ENCODE data around the gene MYO18A.
A peak's percentile ranks its signal among the peaks of the same experiment; 100 is the strongest.

MYO18A gene

DNA sequence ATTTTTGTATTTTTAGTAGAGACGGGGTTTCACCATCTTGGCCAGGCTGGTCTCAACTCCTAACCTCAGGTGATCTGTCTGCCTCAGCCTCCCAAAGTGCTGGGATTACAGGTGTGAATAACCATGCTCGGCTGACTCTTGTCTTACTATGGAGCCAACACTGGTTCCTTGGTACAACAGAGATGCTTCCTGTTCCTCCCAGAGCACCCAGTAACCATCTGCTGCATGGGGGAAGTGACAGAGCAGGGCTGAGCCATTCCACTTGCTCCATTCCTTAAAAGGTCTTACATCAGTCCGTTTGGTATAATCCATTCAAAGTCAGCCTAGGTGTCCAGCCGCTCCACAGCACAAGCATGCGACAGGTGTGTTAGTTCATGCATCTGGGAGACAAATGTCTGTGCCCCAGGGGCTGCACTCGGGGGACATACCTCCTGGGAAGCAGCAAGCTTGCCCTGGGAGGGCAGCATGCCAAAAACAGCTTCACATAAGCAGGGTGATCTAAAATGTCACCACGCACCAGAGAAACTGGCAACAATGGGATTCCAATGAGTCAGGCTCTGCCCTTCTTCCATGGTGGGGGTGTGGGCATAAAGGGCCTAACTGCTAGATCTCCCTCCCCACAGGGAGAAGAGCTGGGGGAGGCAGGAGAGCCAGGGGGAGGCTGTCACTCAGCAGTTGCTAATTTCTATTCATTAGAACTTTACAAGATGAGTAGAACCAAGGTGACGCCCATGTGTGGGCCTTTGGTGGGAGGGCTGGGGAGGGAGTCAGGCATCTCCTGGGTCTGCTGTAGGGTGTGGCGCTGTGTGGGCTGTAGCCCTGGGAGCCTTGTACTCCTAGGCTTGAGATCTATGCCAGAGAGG, 101.8 kb downstream of the MYO18A start:
- DNase-seq (ENCODE audit: low spot score): no peak

DNA sequence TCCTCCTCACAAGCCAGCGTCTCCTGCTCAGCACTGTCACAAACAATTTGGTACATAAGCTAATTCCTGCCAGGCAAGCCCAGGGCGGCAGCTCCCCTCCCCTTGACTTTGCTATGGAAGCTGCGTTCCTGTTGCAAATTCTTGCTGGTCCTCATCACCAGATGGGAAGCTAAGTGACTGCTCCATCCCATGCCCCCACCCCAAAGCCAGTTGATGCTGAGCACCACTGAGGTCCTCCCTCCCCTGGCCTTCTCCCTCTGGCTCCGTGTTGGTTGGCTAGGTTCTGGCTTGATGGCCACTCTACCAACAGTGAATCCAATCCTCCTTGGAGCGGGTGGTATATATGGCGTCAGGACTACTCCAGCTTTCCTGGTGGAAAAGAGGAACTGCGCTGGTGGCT, 102.9 kb downstream of the MYO18A start:
- no peak for DNase-seq (ENCODE audit: low spot score)

DNA sequence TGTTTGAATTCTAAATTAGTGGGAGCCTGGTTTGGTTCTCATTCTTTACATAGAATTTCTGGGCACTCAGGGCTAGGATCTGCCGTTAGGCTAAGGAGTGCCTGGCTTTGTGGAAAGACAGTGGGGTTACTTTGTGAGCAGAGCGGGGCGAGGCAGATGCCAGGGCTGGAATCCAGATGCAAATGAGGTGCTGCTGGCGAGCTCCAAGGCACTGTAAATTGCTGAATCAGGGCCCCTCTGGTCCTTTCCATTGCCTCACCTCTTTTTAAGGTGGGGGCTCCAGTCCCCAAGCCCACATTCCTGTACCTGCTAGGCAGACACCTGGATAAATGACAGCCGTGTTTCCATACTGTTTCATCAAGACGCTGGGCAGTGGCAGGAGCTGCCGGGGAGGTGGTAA, 103.5 kb downstream of the MYO18A start:
- DNase-seq (ENCODE audit: low spot score): no peak

DNA sequence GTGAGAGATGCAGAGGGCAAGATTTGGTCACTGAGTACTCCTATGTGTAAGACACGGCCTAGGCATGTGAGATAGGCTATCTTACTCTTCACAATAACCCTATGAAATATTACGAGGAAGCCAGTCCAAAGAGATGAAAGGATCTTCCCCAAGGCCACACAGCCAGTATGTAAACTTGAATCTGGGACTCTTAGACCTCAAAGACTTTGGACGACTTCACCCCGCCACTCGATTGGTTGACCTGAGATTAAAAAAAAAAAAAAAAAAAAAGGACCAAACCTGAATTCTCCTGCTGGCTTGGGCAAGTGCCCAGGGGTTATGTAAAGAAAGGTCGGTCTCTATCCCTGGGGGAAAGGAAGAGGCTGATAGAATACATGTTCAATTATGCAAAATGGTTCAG, 104.1 kb downstream of the MYO18A start:
- DNase-seq (ENCODE audit: low spot score): no peak

DNA sequence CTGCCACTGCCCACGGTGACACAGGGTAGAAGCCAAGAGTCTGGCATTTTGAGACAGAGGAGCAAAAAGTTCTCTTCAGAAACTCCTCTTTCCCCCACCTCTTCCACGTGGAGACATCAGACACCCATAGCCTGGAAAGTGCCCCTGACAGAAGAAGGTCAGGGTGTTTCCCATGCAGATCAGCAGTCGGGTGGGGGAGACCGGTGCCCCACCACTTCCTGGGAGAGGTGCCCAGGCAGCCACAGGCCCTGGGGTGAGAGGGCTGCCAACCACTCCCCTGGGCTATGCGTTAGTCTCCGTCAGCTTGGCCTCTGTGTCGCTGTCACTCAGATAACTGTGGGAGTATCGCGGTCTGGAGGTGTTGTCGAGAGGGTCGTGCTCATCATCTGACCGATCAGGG, 105.7 kb downstream of the MYO18A start:
- DNase-seq (ENCODE audit: low spot score): no peak

DNA sequence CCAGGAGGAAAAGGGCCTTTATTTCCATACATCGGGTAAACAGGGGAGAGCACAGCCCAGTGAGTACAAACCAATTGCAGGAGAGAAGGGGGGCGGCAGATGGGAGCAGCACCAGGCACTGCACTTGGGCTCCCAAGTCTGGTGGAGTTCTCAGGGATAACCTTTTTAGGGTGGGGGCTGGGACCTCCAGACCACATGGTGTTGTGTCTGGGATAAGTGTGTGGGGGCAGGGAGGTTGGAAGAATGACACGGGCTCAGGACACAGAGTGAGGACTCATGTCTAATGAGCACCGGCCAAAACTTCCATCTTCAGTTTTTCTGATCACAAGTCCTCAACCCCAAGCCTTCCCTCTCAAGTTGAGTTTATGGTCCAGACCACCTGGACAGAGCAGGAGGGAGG, 106.7 kb downstream of the MYO18A start:
- no peak for DNase-seq (ENCODE audit: low spot score)

DNA sequence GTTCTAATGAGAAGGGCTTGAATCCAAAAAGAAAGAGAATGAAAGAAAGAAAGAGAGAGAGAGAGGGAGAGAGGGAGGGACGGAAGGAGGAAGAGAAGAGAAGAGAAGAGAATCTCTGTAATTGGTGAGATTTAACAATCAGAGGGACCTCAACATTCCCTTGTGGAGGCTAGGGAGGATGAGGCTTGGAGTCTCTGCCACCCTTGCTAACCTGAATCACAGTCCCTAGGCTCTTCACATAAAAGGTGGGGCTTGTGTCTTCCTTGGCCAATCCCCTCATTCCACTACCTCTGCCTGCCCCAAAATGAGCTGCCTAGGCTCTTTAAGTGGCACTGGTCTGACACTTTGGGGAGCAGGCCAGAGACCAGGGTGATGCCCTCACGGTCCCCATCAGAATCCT, 107.2 kb downstream of the MYO18A start:
- no peak for DNase-seq (ENCODE audit: low spot score)

DNA sequence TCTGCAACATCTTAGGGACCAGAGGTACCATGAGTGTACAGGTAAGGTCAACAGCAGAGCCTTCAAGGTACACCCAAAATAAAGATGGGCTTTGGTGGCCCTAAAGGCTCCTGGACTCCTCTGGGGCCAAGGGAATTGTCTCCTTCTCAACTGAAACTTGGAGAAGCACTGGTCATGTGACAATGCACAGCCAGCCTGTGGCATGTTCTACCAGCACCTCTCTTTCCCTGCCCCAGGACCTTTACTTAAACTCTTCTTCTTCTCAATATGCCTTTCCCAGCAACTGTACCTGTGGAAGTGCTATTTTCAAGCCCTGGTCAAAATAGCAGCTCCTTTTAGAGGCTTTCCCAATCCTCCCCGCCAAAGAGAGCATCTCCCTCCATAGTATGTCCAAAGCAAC, 108.9 kb downstream of the MYO18A start:
- no peak for DNase-seq (ENCODE audit: low spot score)

DNA sequence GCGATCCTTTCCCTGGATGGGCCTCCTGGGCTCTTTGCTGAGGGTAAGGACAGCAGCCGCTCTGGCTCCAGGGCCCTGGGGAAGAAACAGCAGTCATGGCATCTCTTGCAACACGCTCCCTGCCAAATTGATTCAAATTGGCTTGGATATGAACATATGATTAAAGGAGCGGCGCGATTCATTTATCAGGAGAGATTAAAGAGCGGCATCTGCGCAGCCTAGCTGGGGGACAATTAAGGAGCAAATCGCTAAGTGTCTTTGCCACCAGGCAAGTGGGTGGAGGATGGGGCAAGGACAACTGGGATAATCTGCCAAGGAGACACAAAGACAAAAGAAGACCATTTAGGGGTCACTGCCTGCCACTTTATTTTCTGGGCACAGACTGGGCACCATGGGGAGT, 109.4 kb downstream of the MYO18A start:
- no peak for DNase-seq (ENCODE audit: low spot score)

DNA sequence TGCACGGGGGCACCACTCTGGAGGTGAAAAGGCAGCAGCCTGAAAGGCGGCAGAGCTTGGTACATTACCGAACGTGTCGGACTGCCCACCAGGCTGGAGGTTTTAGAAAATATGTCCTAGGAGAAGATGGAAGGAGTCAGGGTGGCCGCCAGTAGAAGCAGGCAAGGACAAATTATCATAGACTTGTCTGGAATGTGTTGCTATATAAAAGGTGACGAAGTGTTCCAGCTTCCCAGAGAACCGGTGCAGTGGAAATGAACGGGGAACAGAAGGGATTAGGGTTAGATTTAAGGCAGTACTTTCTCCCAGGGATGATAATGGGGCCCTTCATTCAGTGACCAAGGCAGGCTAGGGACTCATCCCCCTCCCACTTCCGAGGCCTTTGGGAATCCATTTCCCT, 109.9 kb downstream of the MYO18A start:
- no peak for DNase-seq (ENCODE audit: low spot score)

DNA sequence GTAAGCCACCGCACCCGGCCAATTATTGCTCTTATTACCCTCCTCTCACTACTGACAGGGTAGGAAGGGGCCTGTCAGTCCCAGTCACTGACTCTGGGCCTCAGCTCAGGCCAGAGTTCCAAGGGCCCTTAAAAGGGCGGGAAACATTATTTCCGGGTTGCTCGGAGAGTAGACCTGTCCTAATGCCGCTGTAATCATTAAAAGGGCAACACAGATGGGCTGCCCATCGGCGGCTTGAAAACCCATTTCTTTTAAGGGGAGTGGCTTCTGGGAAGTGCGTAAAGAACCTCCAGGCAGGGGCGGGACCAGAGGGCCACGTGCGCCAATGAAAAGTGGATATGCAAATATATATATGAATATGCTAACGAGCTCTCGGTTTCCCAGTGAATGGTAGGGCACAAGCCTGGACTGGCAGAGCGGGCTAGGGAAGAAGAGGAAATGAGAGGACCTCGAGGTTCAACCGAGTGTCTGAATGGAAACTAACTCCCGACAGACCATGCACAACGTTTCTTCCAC, 110.6 kb downstream of the MYO18A start:
- peak; percentile 34 for DNase-seq (ENCODE audit: low spot score)

DNA sequence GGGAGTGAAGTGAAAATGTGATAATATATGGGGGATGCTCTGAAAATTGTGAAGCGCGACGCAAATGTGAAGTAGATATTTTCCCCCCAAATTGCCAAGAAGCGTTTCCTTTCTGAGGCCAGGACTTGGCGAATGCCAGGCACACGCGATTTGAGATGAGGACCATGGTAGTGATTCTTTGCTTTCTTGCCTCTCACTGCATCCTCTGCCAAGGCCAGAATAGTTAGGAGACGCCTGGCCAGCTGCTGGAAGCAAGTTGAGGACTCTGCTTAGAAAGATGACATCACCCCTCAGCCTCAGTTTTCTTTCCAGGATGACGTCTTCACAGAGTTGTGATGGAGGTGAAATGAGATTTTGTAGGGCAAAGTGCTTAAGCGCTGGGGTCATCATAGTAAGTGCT, 111.4 kb downstream of the MYO18A start:
- no peak for DNase-seq (ENCODE audit: low spot score)

DNA sequence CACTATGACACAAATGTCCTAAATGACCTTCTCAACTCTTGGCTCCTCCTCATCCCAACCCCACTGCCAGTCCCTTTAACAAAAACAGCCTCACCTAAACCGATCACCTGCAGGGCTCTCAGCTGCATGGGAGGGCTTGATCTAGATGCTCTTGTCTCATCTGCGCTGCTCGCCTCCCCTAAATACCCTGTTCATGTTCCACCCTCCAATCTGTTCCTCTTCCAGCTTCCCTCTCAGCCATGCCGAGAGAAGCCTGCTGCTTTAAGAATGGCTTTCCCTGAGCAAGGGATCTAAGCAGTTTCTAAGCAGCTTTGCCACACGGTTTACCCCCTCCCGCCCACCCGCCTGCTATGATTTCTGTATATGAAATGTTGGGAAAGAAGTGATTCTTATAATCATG, 113.6 kb downstream of the MYO18A start:
- DNase-seq (ENCODE audit: low spot score): no peak

DNA sequence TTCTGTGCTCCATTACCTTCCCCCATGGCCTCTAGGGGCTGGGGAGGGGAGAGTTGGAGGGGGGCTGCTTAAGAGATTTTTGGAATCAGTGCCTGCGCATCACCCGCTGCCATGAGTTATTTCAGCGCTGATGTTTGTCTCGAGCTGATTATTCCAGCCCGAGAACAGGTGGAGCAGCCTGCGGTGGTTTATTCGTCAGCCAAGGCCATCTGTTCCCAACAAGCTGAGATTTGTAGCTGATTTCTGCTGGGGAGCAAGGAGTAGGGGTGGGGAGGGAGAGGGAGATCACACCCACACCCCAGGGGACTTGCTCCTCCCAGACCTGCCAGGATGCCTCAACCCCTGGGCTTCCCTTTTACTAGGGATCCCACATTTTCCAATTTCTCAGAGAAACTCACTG, 114.2 kb downstream of the MYO18A start:
- no peak for DNase-seq (ENCODE audit: low spot score)

DNA sequence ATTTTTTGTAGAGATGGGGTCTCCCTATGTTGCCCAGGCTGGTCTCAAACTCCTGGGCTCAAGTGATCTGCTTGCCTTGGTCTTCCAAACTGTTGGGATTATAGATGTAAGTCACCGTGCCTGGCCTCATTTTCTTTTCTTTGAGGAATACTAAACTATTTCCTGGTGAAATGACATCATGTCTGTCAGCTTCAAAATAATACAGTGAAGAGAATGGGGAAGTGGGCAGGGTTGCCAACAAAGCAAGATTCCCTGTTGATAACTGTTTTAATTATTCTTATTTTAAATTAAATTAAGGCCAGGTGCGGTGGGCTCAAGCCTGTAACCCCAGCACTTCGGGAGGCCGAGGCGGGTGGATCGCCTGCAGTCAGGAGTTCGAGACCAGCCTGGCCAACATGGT, 116.2 kb downstream of the MYO18A start:
- DNase-seq (ENCODE audit: low spot score): no peak

DNA sequence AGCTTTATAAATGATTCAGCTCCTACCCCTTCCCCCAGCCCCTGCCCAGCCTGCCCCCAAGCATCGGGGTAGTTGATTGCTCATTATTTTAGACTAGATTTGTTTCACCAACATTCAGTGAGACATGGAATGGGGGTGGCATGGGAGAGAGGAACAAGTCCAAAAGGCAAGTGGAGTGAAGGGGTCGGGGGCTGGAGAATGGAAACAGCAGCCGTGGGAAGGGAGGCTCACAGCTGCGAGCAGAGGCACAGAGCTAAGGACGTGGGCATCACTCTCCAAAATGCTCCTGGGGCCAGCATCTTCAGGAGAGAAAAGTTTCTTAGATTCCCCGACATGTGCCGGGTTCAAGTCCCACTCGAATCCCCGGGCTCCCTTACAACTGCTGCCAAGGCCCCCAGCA, 118.0 kb downstream of the MYO18A start:
- DNase-seq (ENCODE audit: low spot score): no peak

DNA sequence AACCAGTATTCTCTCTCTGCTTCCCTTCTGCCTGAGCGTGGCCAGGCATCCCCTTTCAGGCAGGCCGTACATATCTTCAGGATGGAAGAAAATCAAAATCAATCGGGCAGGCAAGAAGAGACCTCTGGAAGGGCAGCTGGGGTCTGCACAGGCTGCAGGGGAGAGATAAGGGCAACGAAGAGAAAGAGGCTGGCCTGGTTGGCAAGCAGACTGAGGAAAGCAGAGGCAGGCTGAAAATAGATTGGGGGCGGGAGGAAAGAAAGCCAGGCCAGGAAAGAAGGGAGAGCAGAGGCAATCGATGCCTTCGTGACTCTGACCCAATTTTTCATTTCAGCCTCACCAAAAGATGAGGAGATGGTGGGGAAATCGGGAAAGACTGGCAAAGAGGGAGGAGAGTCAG, 119.2 kb downstream of the MYO18A start:
- DNase-seq (ENCODE audit: low spot score): no peak

DNA sequence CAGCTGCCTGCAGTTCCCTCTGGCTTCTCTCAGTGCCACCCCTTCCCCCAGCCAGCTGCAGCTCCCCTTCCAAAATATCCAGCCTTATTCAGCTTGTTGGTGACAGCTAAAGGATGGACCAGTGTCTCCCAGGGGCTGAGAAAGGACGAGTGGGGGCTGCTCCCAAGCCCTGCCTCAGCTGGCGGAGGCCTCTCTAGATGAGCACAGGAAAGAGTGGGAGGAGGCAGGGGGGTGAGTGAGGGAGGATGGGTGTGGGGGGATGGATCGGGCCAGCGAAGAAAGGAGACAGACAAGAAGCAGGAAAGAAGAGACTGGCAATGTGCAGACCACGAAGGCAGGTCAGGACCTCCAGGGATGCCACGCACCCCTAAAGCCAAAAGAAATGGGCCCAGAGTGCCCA, 119.7 kb downstream of the MYO18A start:
- no peak for DNase-seq (ENCODE audit: low spot score)

DNA sequence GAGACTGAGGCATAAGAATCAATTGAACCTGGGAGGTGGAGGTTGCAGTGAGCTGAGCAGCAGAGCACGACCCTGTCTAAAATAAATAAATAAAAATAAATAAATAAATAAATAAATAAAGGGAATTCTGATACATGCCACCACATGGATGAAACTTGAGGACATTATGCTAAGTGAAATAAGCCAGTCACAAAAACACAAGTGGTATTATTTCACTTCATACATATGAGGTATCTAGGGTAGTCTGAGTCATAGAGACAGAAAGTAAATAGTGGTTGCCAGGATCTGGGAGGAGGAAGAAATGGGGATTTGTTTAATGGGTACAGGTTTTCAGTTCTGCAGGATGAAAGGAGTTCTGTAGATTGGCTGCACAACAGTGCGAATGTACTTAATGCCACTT, 120.9 kb downstream of the MYO18A start:
- DNase-seq (ENCODE audit: low spot score): no peak

DNA sequence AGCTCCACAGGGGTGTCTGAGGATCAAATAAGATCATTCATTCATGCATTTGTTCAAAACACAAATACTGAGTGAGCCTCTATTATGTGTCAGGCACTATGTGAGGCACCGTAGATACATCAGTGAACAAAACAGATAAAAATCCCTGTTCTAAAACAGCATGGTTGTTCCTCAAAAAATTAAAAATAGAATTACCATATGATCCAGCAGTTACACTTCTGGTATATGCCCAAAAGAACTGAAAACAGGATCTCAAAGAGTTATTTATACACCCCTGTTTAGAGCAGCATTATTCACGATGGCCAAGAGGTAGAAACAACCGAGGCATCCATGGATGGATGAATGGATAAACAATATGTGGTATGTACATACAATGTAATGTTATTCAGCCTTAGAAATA, 121.8 kb downstream of the MYO18A start:
- DNase-seq (ENCODE audit: low spot score): no peak

DNA sequence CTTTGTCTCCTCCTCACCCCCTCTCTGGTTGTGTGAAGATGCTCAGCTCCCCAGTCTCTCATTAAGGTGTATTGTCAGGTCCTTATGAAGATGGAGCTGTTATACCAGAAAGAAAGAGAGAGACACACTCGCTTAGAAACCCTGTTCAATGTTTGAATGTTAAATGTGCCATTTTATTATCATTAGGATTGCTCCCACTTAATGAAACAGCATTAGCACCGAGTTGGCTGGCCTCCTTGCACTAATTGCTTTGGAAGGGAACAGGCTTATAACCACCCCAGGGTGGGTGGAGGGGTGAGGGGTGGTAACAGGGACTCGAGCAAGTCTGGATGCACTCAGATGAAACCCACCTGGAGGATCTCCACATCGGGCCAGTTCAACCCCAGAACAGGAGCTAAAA, 122.8 kb downstream of the MYO18A start:
- DNase-seq (ENCODE audit: low spot score): no peak

DNA sequence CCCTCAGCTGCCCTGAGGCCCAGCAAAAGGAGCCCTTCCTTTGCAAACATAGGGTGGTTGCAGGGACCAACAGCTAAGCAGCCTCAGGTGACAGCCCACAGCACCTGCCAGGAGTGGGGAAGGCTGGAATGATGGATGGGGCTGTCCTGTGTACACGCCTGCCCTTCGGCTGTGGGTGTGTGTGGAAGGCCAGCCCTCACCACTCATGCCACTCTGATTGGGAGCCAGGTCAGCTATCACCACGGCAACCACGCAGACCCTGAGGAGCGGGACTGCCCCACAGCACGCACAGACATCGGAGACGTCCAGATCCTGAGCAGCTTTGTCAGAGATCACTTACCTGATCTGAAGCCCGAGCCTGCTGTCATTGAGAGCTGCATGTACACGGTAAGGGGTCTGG, 125.4 kb downstream of the MYO18A start:
- DNase-seq (ENCODE audit: low spot score): no peak

DNA sequence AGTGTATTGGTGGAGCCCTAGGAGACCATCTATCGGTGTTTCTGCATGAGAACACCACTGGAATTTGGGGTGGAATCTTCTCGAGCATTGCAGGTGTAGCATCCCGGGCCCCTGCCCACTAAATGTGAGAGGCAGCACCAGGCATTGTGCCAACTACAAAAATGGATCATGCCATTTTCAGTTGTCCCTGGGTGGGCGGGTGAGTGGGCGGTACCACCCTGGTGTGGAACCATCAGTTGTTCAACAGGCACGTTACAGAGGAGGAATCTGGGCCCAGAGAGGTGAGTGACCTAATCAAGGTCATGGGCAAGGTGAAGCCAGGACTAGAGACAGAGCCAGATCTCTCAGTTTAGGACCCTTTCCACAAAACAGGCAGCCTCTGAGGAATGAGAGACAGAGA, 128.5 kb downstream of the MYO18A start:
- no peak for DNase-seq (ENCODE audit: low spot score)

DNA sequence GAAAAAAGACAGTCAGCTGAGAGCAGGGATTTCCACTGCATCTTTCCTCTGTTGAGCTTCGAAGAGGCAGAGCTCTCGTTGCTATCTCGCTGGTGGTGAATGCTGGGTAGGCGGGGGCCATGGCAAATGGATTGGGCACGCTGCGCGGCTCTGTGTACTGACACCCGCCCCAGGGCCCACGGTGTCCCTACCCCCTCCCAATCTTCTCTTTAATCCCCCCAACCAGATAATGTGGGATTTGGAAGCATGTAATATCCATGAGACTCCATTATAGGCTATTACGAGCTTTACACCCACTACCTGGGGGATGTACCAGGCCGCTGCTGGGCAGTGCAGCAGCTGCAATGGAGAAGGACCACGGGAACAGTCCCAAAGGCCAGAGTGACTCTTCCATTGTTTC, 129.0 kb downstream of the MYO18A start:
- no peak for DNase-seq (ENCODE audit: low spot score)
